ENCODE data around the gene TTC3. TPM values are rescaled to one million over a fixed set of nuclear protein-coding genes. Genes with fewer than 3 reads are reported as not detected.
"Not testable (repeated sequence)": the region's sequence is repeated elsewhere in the genome, so short reads cannot be mapped to it uniquely, and the experiment has no call there.

TTC3 gene
- total RNA-seq, 2 donors from 2014 or later: 169 to 201 TPM

GRCh38 chr21:37043818-37044217 lies 29.2 kb upstream of the TTC3 start:
- DNase-seq (ENCODE audit: low spot score): no peak
- Histone ChIP-seq H3K4me1 (replicated peaks) (no peaks in the 10 kb centered on the region), H3K4me3 (no peak overlapping the region), H3K9me3 (no peaks in the 10 kb centered on the region), H3K27ac (no peak overlapping the region), H3K36me3 (no peaks in the 10 kb centered on the region), H3K27me3 (replicated peaks; ENCODE audit: insufficient read depth) (no peaks in the 10 kb centered on the region)
- WGBS: 90% methylated on average over 6 of the region's 6 CpGs
- no peak for TF ChIP-seq POLR2A (IDR thresholded peaks at IDR 0.05)
- intact Hi-C loops (cut with DNase I): no loop called here

GRCh38 chr21:37044643-37045042 lies 28.4 kb upstream of the TTC3 start:
- Histone ChIP-seq H3K27me3 (replicated peaks; ENCODE audit: insufficient read depth) (no peaks in the 10 kb centered on the region), H3K9me3 (no peaks in the 10 kb centered on the region), H3K36me3 (no peaks in the 10 kb centered on the region), H3K4me3 (no peak overlapping the region), H3K4me1 (replicated peaks) (no peaks in the 10 kb centered on the region), H3K27ac (no peak overlapping the region)
- WGBS: 96% methylated on average over 3 of the region's 3 CpGs
- no peak for TF ChIP-seq POLR2AphosphoS5 (IDR thresholded peaks at IDR 0.05)
- no peak for TF ChIP-seq POLR2A (IDR thresholded peaks at IDR 0.05)
- no peak for TF ChIP-seq CTCF (IDR thresholded peaks at IDR 0.05)
- intact Hi-C loops (cut with DNase I): no loop called here
- no peak for DNase-seq (ENCODE audit: low spot score)

DNA sequence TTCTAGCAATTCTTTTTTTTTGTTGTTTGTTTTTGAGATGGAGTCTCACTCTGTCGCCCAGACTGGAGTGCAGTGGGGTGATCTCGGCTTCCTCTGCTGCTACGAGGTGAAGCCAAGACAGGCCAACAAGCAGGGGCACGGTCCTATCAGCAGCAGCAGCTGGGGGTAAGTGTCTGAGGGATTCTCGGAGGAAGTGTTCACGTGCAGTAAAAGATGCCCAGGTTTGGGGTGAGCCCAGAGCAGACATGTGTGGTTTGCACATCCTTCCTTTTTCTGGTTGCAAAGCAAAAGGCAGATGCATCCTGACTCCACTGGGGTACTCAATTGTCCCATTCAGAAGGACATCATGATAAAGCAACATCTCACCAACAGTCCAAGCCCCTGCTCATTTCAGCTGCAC lies 27.9 kb upstream of the TTC3 start:
- no peak overlapping the region for H3K27ac ChIP-seq

GRCh38 chr21:37045556-37045955 lies 27.5 kb upstream of the TTC3 start:
- H3K4me1 ChIP-seq (replicated peaks): no peaks in the 10 kb centered on the region
- DNase-seq (ENCODE audit: low spot score): no peak
- H3K4me3 ChIP-seq: no peak overlapping the region
- no peak for TF ChIP-seq POLR2AphosphoS5 (IDR thresholded peaks at IDR 0.05)
- no peak for TF ChIP-seq CTCF (IDR thresholded peaks at IDR 0.05)
- TF ChIP-seq POLR2A (IDR thresholded peaks at IDR 0.05): no peak
- no peak overlapping the region for H3K27ac ChIP-seq
- intact Hi-C loops (cut with DNase I): no loop called here
- 60% methylated on average over 6 of the region's 6 CpGs for WGBS
- no peaks in the 10 kb centered on the region for H3K27me3 ChIP-seq (replicated peaks; ENCODE audit: insufficient read depth)
- H3K36me3 ChIP-seq: no peaks in the 10 kb centered on the region
- no peaks in the 10 kb centered on the region for H3K9me3 ChIP-seq

More for the DNA sequence above, 27.9 kb upstream of the TTC3 start:
- WGBS: 89% methylated on average over 6 of the region's 6 CpGs
- no peaks in the 10 kb centered on the region for H3K4me1 ChIP-seq (replicated peaks)
- H3K27me3 ChIP-seq (replicated peaks; ENCODE audit: insufficient read depth): no peaks in the 10 kb centered on the region
- no peak for DNase-seq (ENCODE audit: low spot score)
- no peaks in the 10 kb centered on the region for H3K36me3 ChIP-seq
- intact Hi-C loops (cut with DNase I): no loop called here
- TF ChIP-seq CTCF (IDR thresholded peaks at IDR 0.05): no peak
- TF ChIP-seq POLR2A (IDR thresholded peaks at IDR 0.05): no peak
- TF ChIP-seq POLR2AphosphoS5 (IDR thresholded peaks at IDR 0.05): no peak
- no peak overlapping the region for H3K4me3 ChIP-seq
- H3K9me3 ChIP-seq: no peaks in the 10 kb centered on the region

- intact Hi-C loops (cut with DNase I): no loop called here
- Histone ChIP-seq H3K4me3 (no peak overlapping the region), H3K27ac (no peak overlapping the region), H3K36me3 (no peaks in the 10 kb centered on the region), H3K9me3 (no peaks in the 10 kb centered on the region), H3K4me1 (replicated peaks) (no peaks in the 10 kb centered on the region), H3K27me3 (replicated peaks; ENCODE audit: insufficient read depth) (no peaks in the 10 kb centered on the region)
- 79% methylated on average over 4 of the region's 4 CpGs for WGBS
- no peak for DNase-seq (ENCODE audit: low spot score)
- TF ChIP-seq POLR2AphosphoS5 (IDR thresholded peaks at IDR 0.05) (no peak), CTCF (IDR thresholded peaks at IDR 0.05) (no peak), POLR2A (IDR thresholded peaks at IDR 0.05) (no peak)
These were observed 26.0 kb upstream of the TTC3 start for GRCh38 chr21:37047079-37047478.

DNA sequence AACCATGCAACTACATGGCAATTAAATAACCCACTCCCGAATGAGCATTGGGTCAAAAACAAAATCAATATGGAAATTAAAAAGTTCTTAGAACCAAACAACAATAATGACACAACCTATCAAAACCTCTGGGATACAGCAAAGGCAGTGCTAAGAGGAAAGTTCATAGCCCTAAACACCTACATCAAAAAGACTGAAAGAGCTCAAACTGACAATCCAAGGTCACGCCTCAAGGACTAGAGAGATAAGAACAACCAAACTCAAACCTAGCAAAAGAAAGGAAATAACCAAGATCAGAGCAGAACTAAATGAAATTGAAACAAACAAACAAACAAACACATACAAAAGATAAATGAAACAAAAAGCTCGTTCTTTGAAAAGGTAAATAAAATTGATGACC lies 23.3 kb upstream of the TTC3 start:
- intact Hi-C loops (cut with DNase I); H3K36me3 ChIP-seq; H3K27me3 ChIP-seq (replicated peaks; ENCODE audit: insufficient read depth); H3K27ac ChIP-seq; DNase-seq (ENCODE audit: low spot score); H3K9me3 ChIP-seq; H3K4me3 ChIP-seq; H3K4me1 ChIP-seq (replicated peaks): not testable (repeated sequence)
- 88% methylated on average over 3 of the region's 3 CpGs for WGBS

All from prostate gland (tissue), 2 donors.